MG63 (cell line): Measurements from ENCODE around the gene PAFAH2. TPM values are rescaled to one million over a fixed set of nuclear protein-coding genes. Genes with fewer than 3 reads are reported as not detected.
"Not testable (repeated sequence)": the region's sequence is repeated elsewhere in the genome, so short reads cannot be mapped to it uniquely, and the experiment has no call there.

Experiments used
- DNase-seq: peaks from one replicate; pipeline ENCODE4 v3.0.0-alpha.2; 2020
- H3K27me3 ChIP-seq: fragments of 250-450 bp; sonication (Bioruptor Pico); 2 replicates; pipeline ENCODE4 v1.5.1; 2020; ENCODE audit warnings: mild to moderate bottlenecking, moderate library complexity
- H3K36me3 ChIP-seq: fragments of 250-450 bp; sonication (Bioruptor Pico); 2 replicates; pipeline ENCODE4 v1.5.1; 2020; ENCODE audit warnings: mild to moderate bottlenecking, moderate library complexity
- H3K4me3 ChIP-seq: fragments of 250-450 bp; sonication (Bioruptor Pico); 2 replicates; pipeline ENCODE4 v1.5.1; 2020; ENCODE audit warnings: mild to moderate bottlenecking, moderate library complexity
- H3K9me3 ChIP-seq: fragments of 250-450 bp; sonication (Bioruptor Pico); 2 replicates; pipeline ENCODE4 v1.5.1; 2020; ENCODE audit warnings: mild to moderate bottlenecking, moderate library complexity
- total RNA-seq: library from RNA; depleted of rRNA; stranded (reverse); fragments of >200 nt; shearing (Covaris generic); gene quantifications from 2 replicates; pipeline ENCODE4 v1.2.3, GENCODE V29; 2014; ENCODE audit warnings: low replicate concordance

The PAFAH2 gene
- total RNA-seq, 1 experiment from 2014 or later = 4.5 TPM

DNA sequence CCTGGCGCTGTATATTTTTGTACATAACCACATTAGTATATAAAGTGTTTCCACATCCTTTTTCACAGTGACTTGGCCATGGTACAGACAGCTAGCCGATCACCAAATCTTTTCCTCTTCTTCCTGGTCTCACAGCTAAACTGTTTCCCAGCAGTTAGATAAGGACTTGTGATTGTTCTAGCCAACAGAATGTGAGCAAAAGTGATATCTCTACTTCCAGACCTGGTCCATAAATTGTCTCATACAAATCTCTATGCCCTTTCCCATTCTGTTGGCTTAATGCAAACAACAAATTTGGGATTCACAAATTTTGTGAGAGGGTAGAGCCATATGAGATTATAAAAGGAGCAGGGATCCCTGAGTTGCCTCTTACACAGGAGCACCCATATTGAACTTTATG, 19.5 kb downstream of the PAFAH2 start:
- H3K9me3 ChIP-seq = no peaks in the 10 kb centered on the region
- no peak for DNase-seq
- H3K4me3 ChIP-seq = no peak overlapping the region
- no peaks in the 10 kb centered on the region; the same call in 1 of the 2 replicates for H3K36me3 ChIP-seq
- H3K27me3 ChIP-seq = no peaks in the 10 kb centered on the region

GRCh38 chr1:25977801-25978200, 20.1 kb downstream of the PAFAH2 start:
- H3K36me3 ChIP-seq = no peaks in the 10 kb centered on the region; the same call in 1 of the 2 replicates
- no peak overlapping the region for H3K4me3 ChIP-seq
- H3K27me3 ChIP-seq = no peaks in the 10 kb centered on the region
- DNase-seq = no peak
- H3K9me3 ChIP-seq = no peaks in the 10 kb centered on the region

- Histone ChIP-seq H3K4me3 (no peak overlapping the region), H3K9me3 (no peaks in the 10 kb centered on the region), H3K27me3 (no peaks in the 10 kb centered on the region), H3K36me3 (no peaks in the 10 kb centered on the region)
- DNase-seq = no peak
Measured at GRCh38 chr1:25973610-25974321, 24.1 kb downstream of the PAFAH2 start.

DNA sequence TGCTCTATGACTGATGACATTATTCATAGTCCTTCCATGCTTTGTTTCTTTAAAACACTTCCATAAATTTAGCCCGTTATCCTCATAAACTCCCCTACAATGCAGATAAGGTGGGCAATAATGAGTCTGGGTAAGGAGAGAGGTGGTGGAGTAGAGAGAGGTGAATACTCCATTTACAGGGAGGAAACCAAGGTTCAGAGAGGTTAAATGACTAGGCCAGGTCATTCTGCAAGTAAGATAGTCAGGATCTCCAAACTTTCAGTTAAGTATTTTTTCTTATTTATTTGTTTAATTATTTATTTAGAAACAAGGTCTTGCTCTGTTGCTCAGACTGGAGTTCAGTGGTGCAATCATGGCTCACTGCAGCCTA, 26.1 kb downstream of the PAFAH2 start:
- DNase-seq = no peak
- Histone ChIP-seq H3K4me3 (no peak overlapping the region), H3K36me3 (no peaks in the 10 kb centered on the region), H3K9me3 (no peaks in the 10 kb centered on the region), H3K27me3 (no peaks in the 10 kb centered on the region)

DNA sequence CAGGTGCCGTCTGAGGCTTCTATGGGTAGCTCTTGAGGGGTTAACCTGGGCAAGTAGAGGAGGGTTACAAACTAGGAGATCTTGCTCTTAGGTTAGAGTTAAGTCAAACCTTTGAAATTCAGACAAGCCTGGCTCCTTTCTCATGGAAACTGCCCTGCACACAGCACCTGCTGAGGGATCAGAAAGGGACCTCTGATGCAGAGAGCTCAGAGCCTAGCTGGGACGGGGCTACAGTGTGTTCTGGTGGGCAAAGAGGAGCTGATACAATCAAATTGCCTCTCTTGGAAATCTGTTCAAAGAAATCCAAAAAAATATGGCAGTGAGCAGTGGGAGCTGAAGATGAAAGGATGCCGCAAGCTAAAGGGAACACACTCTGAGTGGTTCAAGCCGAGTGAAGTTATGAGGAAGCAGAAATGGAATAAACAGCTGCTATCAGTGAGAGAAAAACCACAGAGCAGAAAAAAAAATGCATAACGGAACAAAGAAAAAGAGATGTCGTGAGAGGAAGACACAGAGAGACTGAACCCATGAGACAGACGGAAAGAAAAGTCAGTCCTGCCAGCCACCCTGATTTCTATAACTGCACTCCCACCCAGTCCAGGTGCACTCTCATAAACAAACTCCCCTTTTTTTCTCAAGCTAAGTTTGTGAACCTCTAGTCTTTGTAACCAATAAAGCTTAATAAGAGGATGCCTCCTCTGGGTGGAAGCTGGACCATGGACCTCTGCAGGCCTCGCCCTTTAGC, 26.6 kb downstream of the PAFAH2 start:
- Histone ChIP-seq H3K36me3 (no peaks in the 10 kb centered on the region), H3K4me3 (no peak overlapping the region), H3K27me3 (no peaks in the 10 kb centered on the region), H3K9me3 (no peaks in the 10 kb centered on the region)
- no peak for DNase-seq

DNA sequence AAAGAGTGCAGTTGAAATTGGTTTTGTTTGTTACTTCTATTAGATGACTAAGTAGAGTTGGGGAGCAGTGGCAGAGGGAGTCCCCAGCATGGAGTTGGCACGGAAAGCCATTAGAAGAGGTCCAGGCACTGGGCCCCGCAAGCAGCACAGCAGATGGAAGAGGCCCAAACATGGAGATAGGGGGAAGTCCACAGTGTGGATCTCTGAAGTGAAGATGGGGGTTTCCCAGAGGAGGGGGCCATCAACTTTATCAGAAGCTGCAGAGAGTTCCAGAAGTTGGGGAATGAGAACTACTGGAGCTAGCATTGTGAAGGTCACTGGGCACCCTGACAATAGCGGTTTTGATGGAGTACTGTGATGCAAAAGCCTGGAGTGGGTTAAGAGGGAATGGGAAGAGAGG, 30.6 kb downstream of the PAFAH2 start:
- no peaks in the 10 kb centered on the region for H3K9me3 ChIP-seq
- H3K4me3 ChIP-seq = no peak overlapping the region
- H3K36me3 ChIP-seq = no peaks in the 10 kb centered on the region; the same call in 1 of the 2 replicates
- no peaks in the 10 kb centered on the region for H3K27me3 ChIP-seq
- no peak for DNase-seq

- Histone ChIP-seq H3K4me3 (no peak overlapping the region), H3K27me3 (no peaks in the 10 kb centered on the region), H3K36me3 (peaks cover 11% of the 10 kb centered on the region), H3K9me3 (no peaks in the 10 kb centered on the region)
- no peak for DNase-seq
Measured at GRCh38 chr1:25959611-25960010, 38.3 kb downstream of the PAFAH2 start.

DNA sequence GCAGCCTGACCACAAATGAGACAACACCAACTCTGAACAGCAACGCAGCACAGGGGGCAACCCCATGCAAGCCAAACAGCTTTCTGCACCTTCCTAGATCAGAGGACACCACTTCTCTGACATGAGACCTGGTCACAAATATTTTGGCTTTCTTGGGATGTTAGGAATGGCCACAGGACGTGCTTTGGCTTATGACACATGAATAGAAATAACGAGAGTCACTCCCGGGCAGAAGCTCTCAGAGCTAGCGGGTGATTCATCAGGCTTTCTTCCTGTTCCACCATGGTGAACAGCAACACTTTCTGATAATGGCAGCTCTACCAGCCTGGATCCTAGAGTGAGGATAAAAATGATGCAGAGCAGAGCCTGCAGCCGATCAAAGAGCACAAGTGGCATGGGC, 39.4 kb downstream of the PAFAH2 start:
- peak; percentile 77 for DNase-seq
- no peak overlapping the region for H3K4me3 ChIP-seq
- no peaks in the 10 kb centered on the region for H3K27me3 ChIP-seq
- peaks cover 11% of the 10 kb centered on the region for H3K36me3 ChIP-seq
- H3K9me3 ChIP-seq = no peaks in the 10 kb centered on the region

GRCh38 chr1:25955553-25955952, 42.3 kb downstream of the PAFAH2 start:
- H3K27me3 ChIP-seq = no peaks in the 10 kb centered on the region
- no peak overlapping the region for H3K4me3 ChIP-seq
- H3K9me3 ChIP-seq = no peaks in the 10 kb centered on the region
- no peak for DNase-seq
- no peaks in the 10 kb centered on the region; the same call in 1 of the 2 replicates for H3K36me3 ChIP-seq

DNA sequence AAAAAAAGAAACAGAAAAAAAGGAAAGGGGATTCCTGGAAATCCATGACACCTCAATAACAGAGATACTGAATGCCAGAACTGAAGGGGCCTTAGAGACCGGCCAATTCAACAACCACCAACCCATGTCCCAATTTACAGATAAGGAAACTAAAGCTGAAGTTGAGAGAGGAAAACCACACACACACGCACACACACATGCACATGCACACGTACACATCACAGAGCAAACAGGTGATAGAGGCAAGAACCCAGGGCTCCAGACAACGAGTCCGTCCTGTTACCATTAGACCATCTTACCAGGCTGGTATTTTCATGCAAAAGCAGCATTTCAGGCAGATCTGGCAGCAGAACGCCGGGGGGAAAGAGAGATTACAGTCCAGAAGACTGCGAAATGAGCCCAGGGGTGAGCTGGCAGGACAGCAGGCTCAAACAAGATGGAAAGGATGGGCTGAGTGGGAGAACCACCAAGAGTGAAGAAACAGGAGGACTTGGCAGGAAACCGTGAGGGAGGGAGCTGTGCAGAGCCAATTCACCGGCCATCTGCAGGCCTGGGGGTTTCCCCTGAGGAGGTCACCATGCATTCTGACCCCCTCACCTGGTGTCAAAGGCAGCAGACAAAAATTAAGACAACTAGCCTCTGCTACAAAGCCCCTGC, 43.5 kb downstream of the PAFAH2 start:
- H3K36me3 ChIP-seq = no peaks in the 10 kb centered on the region
- no peak overlapping the region for H3K4me3 ChIP-seq
- no peaks in the 10 kb centered on the region for H3K27me3 ChIP-seq
- H3K9me3 ChIP-seq = no peaks in the 10 kb centered on the region
- peak; percentile 18 for DNase-seq

DNA sequence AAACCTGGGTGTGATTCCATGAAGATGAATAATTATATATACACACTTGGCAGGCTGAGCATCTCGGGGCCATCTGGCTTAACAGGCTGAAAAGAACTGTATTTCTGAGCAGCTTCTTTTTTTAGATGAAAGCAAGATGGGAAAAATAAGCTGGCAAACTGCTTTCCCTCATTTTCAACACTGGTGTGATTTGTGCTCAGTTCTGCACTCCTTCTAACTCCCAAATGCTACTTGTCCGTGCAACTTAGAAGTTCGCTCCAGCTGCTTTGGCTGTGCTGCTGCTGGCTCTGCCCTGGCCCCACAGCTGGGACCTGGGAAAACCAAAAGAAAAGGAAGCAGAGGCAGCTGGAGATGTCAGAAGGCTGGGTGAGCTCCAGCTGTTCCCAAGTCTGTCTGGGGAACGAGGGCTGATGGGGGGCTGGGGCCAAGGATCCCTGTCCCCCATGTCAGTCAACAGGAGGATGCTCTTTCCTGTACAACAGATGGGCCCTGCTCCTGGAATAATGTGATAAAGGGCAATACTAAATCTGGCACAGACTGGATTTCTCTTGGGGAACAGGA, 44.9 kb downstream of the PAFAH2 start:
- Histone ChIP-seq H3K36me3 (no peaks in the 10 kb centered on the region), H3K4me3 (no peak overlapping the region), H3K9me3 (no peaks in the 10 kb centered on the region), H3K27me3 (no peaks in the 10 kb centered on the region)
- peak; percentile 61 for DNase-seq

GRCh38 chr1:25948641-25949040, 49.2 kb downstream of the PAFAH2 start:
- no peak overlapping the region for H3K4me3 ChIP-seq
- DNase-seq = no peak
- no peaks in the 10 kb centered on the region for H3K9me3 ChIP-seq
- no peaks in the 10 kb centered on the region for H3K36me3 ChIP-seq
- H3K27me3 ChIP-seq = no peaks in the 10 kb centered on the region

DNA sequence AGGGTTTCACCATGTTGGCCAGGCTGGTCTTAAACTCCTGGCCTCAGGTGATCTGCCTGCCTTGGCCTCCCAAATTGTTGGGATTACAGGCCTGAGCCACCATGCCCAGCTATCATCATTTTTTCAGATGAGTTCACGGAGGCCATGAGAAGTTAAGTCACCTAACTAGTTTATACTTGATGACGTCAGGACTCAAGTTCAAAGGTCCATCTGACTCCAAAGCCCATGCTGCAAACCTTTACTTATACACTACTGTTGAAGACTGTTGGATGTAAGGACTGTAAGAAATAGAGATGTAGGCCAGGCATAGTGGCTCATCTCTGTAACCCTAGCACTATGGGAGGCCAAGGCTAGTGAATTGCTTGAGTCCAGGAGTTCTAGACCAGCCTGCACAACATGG, 50.8 kb downstream of the PAFAH2 start:
- Histone ChIP-seq H3K9me3 (no peaks in the 10 kb centered on the region), H3K27me3 (no peaks in the 10 kb centered on the region), H3K4me3 (no peak overlapping the region), H3K36me3 (no peaks in the 10 kb centered on the region)
- no peak for DNase-seq

DNA sequence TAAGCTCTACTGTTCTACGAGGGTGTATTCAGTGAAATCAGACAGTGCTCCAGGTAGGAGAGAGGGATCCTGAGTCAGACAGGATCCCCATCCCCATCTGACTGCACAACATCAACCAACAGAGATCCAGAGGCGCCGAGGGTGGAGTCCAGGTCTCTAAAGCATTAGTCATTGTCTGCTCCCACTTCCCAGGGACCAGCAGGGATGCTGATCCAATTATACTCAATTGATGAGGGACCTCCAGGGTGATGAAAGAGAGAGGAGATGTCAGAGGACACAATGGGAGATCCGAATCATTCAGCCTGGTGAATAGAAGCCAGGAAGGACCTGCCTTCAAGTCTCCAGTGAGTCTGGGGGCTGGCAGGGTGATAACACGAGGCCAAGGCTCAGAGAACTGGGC, 52.1 kb downstream of the PAFAH2 start:
- Histone ChIP-seq H3K36me3 (no peaks in the 10 kb centered on the region), H3K4me3 (no peak overlapping the region), H3K9me3 (no peaks in the 10 kb centered on the region), H3K27me3 (no peaks in the 10 kb centered on the region)
- no peak for DNase-seq

DNA sequence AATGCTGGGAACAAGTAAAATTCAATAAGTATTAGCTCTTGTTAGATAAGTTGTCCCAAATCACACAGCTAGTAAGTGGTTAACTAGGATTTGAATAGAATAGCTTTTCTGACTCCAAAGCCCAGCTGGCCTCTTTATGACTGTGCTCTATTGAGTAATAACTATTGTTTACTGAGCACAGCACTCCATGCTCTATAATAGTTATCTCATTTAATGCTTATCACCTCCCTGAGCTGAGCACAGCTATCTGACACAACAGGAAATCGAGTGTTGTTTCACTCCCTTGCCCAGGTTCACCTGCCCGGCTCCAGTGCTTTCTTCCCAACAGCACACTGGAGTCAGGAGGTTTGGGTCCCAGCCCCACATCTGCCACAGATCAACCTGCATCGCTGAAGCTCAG, 52.9 kb downstream of the PAFAH2 start:
- Histone ChIP-seq H3K9me3 (no peaks in the 10 kb centered on the region), H3K36me3 (no peaks in the 10 kb centered on the region), H3K4me3 (no peak overlapping the region), H3K27me3 (no peaks in the 10 kb centered on the region)
- DNase-seq = no peak

DNA sequence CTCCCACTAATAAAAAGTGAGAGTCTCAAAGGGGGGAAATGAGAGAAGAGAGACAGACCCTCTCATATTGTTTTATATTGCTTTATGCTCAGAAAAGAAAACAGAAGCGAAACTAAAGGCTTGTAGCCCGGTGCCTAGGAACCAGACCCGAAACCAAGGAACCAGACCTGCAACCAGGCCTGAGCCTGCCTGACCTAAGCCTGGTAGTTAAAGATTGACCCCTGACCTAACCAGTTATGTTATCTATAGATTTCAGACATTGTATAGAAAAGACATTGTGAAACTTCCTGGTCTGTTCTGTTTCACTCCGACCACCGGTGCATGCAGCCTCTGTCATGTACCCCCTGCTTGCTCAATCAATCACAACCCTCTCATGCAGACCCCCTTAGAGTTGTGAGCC, 54.4 kb downstream of the PAFAH2 start:
- H3K9me3 ChIP-seq, H3K36me3 ChIP-seq, H3K27me3 ChIP-seq, DNase-seq, H3K4me3 ChIP-seq: not testable (repeated sequence)

- Histone ChIP-seq H3K9me3 (no peaks in the 10 kb centered on the region), H3K27me3 (no peaks in the 10 kb centered on the region), H3K4me3 (no peak overlapping the region), H3K36me3 (no peaks in the 10 kb centered on the region)
- DNase-seq = peak; percentile 45
Measured at GRCh38 chr1:25936947-25937346, 60.9 kb downstream of the PAFAH2 start.
